Measurements from ENCODE around the gene PADI2.

Gene PADI2

DNA sequence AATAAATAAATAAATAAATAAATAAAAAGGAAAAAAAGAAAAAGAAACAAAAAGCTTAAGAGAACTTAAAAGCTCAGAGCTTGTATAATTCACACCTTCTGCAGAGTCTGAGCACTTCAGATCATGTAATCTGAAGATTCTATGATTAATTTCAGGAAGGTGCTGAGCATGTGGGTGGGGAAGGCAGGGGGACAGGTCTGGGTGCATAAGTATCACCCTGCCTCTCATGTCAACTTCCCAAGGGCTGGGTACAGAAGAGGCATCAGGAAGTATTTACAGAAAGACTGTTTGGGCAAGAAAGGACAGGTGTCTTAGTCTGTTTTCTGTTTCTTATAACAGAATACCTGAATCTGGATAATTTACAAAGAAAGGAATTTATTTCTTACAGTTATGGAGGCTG lies 20.4 kb upstream of the PADI2 start:
- DNase-seq (ENCODE audit: low read depth in 2 of 2), result no peak

DNA sequence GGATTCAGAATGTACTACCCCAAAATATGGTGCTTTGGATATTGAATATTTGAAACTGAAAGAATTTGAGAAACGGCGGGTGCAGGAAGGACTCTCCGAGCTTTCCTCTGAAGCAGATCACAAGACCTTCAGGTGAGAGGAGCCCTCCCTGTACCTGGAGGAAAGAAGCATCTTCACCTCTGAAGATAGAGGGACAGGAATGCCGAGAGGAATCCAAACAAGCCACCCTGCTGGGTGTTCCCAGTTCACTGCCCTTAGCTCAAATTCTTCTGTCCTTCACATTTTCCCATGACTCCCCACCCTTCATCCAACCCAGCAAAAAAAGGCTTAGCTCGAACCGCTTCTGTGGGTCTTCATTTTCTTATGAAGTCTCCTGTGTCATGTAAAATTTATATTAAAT lies 18.2 kb upstream of the PADI2 start:
- DNase-seq (ENCODE audit: low read depth in 2 of 2), result no peak

DNA sequence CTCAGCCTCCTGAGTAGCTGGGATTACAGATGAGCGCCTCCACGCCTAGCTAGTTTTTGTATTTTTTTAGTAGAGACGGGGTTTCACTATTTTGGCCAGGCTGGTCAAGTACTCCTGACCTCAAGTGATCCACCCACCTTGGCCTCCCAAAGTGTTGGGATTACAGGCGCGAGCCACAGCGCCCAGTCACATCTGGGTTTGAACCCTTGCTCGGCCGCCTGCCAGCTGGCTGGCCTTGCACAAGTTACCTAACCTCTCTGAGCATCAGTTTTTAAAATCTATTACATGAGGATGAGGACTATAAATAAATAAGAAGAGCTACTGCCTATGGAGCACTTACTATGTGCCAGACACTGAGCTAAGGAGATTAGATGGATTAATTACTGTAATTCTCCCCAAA lies 17.7 kb upstream of the PADI2 start:
- no peak for DNase-seq (ENCODE audit: low read depth in 2 of 2)

DNA sequence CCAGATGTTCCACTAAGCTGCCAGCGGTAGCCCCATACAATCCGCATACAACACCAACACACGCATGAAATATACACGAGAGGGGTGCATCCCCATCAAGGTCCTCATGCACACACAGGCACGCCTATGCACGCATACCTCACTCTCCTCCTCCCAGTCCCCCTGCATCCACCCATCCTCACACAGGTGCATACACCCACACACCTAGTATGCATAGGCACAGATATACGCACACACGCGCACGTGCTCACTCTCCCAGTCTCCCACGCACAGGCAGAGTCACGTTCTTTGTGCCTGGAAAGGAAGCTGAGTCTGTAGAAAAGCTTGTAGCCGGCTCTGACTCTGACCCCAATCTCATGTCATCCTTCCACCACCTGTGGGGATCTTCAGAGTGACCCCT lies 16.9 kb upstream of the PADI2 start:
- no peak for DNase-seq (ENCODE audit: low read depth in 2 of 2)

DNA sequence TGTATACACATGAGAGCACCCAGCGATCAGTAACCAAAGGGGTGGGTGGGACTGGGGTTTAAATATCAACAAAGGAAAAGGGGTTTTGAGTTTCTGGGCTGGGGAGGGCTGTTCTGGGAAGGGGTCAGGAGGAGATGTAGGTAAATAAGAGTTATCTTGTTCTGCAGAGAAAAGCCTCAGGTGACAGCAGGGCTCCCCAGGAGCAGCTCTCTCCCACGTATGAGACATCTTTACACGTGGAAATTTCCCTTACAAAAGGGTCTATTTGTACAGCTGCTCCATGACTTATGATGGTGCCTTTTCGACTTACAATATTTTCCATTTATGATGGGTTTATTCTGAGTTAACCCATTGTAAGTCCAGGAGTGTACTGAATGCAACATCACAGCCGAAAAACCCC lies 16.3 kb upstream of the PADI2 start:
- no peak for DNase-seq (ENCODE audit: low read depth in 2 of 2)

DNA sequence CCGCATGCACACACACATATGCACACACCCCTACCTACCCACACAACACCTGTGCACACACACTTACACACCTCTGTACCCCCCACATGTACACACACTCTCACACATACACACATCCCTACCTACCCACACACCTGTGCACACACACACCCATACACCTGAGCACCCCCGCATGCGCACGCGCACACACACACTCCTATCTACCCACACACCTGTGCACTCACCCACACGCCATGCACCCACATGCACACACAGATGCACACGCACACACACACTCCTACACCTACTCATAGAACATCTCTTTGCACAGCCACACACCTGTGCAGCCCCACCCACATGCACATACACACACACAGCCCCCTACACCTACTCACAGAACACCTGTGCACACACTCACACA lies 15.5 kb upstream of the PADI2 start:
- no peak for DNase-seq (ENCODE audit: low read depth in 2 of 2)

DNA sequence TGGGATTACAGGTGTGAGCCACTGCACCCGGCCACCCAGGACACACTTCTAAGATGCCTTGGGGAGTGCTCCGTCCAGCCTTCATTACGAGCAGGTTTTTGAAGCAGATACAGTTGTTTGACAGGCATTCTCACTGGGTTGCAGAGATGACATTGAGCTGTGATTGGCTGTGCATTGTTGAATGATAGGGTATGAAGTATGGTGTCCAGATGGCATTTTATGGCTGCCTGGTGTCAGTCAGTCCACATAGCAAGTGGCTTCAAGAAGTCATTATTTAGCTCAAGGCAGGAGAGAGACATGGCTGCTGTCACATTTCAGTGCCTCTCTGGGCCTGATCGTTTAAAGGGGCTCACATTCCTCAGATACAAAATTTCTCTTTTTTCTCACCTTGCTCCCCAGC lies 14.8 kb upstream of the PADI2 start:
- no peak for DNase-seq (ENCODE audit: low read depth in 2 of 2)

DNA sequence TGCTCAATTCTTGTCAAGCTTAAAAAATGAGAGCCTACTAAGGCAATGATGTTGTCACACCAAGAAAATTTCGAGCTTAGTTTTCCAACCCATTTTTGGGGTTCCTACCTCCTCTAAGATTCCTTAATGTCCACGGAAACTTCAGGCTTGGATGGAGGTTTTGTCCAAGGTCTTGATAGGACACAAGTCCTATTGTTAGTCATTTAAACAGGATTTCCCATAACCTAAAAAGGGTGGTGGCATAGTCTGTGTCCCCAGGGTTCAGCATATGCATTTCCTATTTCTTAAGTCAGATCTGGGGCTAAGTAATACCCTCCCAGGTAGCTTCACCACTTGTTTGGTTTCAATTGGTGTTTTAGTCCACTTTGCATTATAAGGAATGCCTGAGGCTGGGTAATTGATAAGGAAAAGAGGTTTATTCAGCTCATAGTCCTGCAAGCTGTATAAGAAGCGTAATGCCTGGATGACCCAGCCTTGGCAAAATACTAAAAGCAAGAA lies 10.9 kb upstream of the PADI2 start:
- DNase-seq (ENCODE audit: low read depth in 2 of 2), result no peak

DNA sequence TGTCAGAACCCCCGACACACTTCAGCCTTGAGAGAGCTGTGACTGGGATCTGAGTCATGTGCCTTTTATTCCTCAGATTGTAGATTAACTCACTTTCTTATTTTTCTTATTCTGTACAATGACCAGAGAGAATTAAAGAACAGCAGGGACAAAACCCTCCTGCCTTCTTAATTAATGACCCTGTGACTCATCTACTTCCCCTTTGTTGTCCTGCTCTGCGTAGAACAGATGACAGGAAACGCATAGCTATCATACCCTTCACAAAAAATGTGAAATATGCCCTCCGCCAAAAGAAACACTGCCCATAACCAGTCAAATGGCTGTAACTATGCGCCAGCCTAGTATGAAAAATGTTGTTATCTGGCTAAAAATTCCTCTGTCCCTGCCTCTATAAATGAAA lies 9.1 kb upstream of the PADI2 start:
- DNase-seq (ENCODE audit: low read depth in 2 of 2), result no peak

DNA sequence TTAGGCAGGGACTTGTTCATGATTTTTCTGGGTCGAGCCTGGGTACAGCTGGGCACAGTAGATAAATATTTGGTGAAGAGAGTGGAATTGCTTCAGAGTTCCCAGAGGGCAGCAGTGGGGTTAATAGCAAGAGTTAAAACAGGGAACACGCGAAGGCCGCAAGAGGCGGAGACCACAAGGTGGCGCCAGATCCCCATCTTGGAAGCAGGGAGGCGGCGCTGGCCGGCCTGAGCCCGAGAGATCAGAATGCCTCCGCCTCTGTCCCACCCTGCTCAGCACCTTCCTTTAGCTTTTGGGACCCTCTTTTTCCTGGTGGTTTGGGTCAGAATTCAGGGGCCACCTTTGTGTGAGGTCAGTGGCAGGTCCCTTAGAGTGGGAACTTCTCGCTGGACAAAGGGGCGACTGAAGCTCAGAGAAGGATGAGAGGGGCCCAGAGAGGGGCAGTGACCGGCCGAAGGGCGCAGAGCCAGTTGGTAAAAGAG lies 6.5 kb upstream of the PADI2 start:
- DNase-seq (ENCODE audit: low read depth in 2 of 2), result peak; percentile 57 to 76

DNA sequence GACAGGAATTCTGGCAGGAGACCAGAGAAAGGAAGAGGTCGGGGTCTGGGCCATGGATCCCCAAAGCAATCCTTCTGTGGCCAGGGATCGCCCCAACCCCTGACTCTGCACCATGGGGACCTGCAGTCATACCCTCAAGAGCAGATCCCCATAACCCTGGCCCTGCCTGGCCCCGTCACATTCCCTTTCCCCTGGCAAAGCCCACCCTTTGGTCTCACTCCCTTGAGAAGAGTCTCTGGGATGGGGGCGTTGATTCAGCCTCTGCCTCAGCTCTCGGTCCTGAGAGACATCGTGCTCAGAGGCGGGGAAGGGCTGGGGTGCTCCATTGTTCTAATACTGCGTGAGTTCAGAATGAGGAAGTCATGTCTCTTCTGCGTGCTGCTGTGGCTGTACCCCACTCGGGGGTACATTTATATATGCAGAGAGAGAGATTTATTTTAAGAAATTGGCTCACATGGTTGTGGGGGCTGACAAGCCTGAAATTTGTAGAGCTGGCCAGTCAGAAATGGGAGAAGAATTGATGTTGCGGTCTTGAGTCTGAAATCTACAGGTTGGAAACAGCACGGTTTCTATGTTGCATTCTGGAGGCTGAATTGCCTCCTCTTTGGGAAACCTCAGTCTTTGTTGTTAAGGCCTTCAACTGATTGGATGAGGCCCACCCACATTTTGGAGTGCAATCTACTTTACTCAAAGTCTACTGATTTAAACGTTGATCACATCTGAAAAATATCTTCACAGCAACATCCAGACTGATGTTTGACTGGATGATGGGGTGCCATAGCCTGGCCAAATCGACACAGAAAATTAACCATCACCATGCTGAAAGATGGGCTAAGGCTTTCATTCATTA lies 4.2 kb upstream of the PADI2 start:
- DNase-seq (ENCODE audit: low read depth in 2 of 2), result no peak

DNA sequence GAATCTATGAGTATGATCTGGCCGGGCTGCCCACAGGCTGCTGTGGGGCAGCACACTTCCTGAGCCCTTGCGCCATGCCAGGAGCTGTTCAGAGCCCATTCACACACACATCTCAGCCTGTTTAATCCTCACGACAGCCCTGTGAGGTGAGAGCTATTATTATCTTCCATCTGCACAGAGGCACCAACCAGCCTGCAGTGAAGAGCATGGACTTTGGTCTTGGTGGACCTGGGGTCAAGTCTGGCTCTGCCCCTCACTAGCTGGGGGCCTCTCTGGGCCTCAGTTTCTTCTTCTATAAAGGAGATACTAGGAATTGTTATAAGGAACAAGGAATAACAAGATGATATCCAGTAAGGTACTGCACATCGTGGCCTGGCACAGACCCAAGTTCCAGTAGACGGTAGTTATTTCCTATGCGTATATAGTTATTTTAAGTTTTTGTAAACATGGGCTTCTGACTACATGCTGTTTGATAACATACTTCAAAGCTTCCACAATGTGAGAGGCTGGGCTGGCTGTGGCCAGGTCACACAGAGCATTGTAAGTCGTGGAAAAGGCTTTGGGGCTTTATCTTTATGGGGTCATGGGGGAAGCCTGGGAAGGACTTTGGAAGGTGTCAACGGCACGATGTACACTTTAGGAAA lies 3.4 kb upstream of the PADI2 start:
- no peak for DNase-seq (ENCODE audit: low read depth in 2 of 2)

DNA sequence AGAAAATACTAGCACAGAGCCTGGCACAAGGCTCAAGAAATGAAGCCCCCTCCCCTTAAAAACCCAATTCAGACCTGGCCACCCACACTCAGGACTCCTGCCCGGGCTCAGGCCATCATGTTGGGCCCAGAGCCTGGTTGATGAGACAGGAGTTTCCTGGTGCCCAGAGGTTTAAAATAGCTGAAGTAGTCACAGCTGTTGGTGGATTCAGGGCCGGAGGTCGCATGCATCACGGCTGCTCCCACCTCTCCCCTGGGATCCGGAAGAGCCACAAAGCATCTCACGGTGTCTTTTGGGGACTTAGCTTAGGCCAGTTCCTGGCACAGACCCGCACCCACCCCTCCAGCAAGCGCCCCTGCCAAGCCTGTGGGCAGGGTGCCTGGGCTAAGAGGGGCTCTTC lies 2.6 kb upstream of the PADI2 start:
- no peak for DNase-seq (ENCODE audit: low read depth in 2 of 2)

DNA sequence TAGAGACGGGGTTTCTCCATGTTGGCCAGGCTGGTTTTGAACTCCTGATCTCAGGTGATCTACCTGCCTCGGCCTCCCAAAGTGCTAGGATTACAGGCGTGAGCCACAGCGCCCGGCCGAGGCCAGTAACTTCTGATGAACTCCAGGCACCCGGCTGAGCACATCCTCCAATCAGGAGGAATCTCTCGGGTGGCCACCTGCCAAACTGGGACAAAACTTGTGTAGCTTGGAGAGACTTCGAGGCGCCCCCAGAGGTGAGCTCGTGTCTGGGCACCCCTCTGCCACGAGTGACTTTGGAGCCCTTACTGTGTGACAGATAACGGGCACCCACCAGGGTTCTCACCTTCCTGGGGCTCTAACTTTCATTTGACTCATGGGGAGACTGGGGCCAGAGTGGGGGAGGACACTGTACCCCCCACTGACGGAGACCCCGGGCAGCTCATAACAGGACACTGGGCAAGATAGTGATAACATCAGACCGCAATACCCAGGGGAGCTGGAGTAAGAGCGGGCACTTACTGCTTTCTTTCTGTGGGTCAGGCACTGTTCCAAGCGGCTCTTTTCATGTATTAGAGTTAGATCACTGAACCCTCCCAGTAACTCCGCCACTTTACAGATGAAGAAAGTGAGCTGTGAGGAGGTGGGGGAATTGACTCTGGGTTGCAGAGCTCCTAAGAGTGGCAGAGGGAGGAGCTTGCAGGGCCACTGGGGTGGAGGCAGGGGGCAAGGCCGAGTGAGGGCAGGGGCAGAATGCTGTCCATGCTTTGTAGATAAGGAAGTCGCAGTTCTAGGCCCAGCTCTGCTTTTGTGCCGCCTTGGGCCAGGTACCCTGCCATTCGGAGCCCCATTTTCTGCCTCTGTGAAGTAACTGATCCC lies 1.9 kb upstream of the PADI2 start:
- no peak for DNase-seq (ENCODE audit: low read depth in 2 of 2)

DNA sequence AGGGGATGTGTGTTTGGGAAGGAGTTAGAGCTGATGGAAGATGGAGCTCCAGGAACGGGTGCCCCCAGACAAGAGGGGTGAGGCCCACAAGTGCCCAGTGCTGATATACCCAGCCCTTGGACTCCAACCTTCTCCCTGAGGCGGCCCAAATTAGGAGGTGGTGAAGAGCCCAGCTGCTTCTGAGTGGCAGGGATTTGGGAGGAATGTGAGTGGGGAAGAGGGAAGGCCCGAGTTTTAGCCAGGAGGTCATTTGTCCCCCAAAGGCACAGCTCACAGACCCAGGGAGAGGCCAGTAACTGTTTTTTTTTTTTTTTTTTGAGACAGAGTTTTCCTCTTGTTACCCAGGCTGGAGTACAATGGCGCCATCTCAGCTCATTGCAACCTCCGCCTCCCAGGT lies 1.2 kb upstream of the PADI2 start:
- DNase-seq (ENCODE audit: low read depth in 2 of 2), result no peak

DNA sequence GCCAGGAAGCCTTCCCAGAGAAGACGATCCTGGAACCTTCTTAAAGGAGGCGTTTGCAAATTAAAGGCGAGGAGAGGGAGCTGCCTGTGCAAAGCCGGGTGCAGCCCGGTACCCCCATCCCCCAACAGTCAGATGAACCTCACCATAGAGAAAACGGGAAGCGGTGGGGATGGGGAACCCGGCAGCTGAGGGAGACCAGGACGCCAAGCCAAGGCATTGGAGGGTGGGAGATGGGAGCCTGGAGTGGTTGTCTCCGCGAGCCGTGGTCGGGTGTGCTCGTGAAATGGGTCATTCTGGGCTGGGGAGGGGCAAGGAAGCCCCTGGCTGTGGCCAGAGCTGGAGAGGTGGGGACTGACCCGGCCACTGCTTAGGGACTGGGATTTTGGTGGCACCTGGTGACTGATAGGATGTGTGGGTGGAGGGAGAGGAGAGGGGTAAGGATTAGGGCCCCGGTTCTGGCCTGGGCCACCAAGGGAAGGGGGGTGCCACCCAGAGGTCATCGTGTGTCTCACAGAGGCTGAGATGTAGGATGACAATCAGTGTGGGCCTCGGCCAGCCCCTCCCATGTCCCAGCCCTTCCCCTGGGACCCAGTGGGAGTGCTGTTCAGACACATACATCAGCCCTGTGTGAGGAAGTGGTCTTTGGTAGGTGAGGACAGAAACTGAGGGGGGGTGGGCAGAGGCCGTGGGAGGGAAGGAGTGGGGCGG lies 676 bp upstream of the PADI2 start:
- DNase-seq (ENCODE audit: low read depth in 2 of 2), result no peak

DNA sequence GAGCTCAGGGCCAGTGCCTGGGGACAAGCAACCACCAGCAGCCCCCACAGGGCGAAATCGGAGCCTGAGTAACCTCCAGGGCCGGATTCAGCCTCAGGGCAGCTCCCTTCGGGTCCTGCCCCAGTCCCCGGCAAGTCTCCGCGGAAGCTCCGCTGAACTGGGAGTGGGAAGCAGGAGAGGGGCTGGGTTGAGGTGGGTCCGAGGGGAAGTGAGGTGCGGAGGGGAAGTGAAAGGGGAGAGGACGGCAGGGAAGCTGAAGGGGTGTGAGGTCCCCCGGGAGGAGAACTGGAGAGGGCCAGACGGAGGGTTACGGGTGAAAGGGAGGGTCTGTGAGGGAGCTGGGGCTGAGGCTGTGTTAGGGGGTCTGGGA lies 560 bp downstream of the PADI2 start:
- DNase-seq (ENCODE audit: low read depth in 2 of 2), result no peak

DNA sequence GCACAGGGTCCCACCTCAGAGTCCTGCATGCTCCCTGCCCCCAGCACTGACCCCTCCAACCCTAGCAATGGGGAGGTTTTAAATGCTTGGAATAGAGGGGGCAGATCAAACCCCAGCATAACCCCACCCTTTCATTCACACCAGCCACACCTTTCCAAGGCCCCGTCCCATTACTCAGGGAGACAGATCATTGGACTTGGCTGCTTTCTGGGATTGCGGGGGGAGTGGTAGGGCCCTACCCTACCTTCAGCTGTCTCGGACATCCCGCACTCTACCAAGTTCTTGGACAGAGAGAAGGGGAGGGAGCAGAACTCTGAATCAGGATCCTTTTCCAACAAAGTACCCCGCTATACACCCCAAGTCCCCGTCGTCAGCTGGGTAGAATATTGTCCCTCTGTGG lies 983 bp downstream of the PADI2 start:
- DNase-seq (ENCODE audit: low read depth in 2 of 2), result no peak

DNA sequence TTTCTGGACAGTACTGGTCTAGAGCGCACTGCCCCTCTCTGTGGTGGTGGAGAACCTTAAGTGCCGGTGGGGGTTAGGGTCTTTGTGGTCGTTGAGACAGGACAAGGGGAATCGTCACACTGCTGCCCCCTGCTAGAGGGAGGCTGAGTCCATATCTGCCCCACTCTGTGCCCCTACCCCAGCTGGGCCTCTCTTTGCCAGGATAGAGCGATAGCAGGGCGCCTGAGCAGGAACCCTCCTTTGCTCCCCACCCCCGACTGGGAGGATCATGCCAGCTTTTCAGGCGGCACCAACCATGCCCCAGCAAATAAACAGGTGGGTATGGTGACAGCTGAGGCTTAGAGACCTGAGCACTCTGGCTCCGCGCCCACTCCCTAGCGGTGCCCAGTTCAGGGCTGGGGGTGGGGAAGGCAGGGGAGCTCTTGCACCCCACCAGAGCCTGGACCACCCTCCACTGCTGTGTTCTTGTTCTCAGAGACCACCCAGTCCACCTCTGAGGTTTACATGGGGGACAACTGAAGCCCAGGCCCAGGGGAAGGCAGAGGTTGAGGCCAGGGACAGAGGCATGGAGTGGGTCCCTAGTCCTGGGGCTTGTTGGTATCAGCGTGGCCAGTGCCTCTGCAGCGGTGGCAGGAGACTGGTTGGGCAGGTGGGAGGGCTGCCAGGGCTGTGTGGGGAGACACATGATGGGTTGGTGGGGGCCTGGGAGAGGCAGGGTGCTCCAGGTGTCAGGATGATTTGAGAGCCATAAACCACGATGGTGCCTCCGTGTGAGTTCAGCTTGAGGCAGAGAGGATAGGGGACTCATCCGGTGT lies 1.6 kb downstream of the PADI2 start:
- no peak for DNase-seq (ENCODE audit: low read depth in 2 of 2)

DNA sequence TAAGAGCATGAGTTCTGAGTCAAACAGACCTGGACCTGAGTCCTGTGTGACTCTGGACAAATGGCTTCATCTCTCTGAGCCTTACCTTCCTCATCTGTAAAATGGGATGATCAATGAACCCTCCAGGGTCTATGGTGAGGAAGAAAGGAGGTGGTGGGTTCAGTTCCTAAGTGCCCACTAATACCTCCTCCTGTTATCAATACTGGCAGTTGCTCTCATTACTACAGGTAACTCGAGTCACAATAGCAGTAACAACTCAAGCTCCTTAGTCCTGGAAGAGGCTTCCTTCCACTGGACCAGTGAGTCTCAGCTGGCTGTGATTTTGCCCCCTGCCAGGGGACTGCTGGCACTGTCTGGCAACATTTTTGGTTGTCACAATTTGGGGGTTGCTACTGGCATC lies 2.6 kb downstream of the PADI2 start:
- DNase-seq (ENCODE audit: low read depth in 2 of 2), result no peak

DNA sequence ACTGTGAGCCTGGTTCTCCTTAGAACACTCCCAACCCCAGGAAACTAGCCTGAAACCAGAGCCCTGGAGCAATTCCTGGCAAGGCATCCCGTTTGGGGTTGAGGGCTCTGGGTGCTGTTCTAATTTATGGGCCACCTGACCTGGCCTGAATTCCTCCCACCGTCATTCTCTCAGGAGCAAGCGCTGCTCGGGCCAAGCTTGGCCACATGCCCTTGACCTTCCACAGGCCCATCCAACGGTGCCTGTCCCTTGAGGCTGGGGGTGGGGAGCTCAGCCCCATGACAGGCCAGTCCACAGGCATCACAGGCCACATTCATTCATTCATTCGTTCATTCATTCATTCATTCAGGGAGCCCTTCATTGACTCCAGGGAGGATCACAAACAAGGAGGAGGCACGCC lies 5.3 kb downstream of the PADI2 start:
- no peak for DNase-seq (ENCODE audit: low read depth in 2 of 2)

All from stimulated activated CD8-positive, alpha-beta memory T cell treated with anti-CD3 and anti-CD28 coated beads, Interleukin-7, amount 100 ng/mL, for 1 hour (primary cell).